Activated naive CD8-positive, alpha-beta T cell treated with anti-CD3 and anti-CD28 coated beads for 36 hours (primary cell): ENCODE results near the gene LRRN4. TPM values are rescaled to one million over a fixed set of nuclear protein-coding genes. Genes with fewer than 3 reads are reported as not detected.
"Not testable (repeated sequence)": the region's sequence is repeated elsewhere in the genome, so short reads cannot be mapped to it uniquely, and the experiment has no call there.

Experiments used
- DNase-seq: peaks from one replicate; pipeline ENCODE4 v3.0.0; 2021
- H3K27ac Mint-ChIP-seq: one replicate; pipeline ENCODE4 v1.8.0; 2022; ENCODE audit warnings: mild to moderate bottlenecking, moderate library complexity, mixed read lengths
- H3K27me3 Mint-ChIP-seq: one replicate; pipeline ENCODE4 v1.8.0; 2022; ENCODE audit warnings: mild to moderate bottlenecking, mixed read lengths
- H3K36me3 Mint-ChIP-seq: one replicate; pipeline ENCODE4 v1.8.0; 2021; ENCODE audit warnings: mild to moderate bottlenecking, mixed read lengths
- H3K4me1 Mint-ChIP-seq: one replicate; pipeline ENCODE4 v1.8.0; 2021; ENCODE audit warnings: mixed read lengths
- H3K4me3 Mint-ChIP-seq: one replicate; pipeline ENCODE4 v1.8.0; 2022; ENCODE audit warnings: mild to moderate bottlenecking, moderate library complexity, mixed read lengths
- H3K9me3 Mint-ChIP-seq: one replicate; pipeline ENCODE4 v1.8.0; 2022; ENCODE audit warnings: mixed read lengths
- total RNA-seq, 2 experiments: library from RNA; stranded (reverse); gene quantifications; one replicate each; pipeline ENCODE4 v1.2.3, GENCODE V29; 2021

Gene LRRN4
- total RNA-seq, 2 experiments from 2014 or later, result not detected

GRCh38 chr20:6048391-6048790 lies 5.5 kb downstream of the LRRN4 start:
- Mint-ChIP-seq H3K9me3 (no peaks in the 10 kb centered on the region), H3K36me3 (peaks cover 2% of the 10 kb centered on the region), H3K4me3 (no peak overlapping the region), H3K27ac (no peak overlapping the region), H3K27me3 (peaks cover 25% of the 10 kb centered on the region), H3K4me1 (peaks cover 4% of the 10 kb centered on the region)
- DNase-seq, result no peak

- peaks cover 11% of the 10 kb centered on the region for H3K27me3 Mint-ChIP-seq
- H3K27ac Mint-ChIP-seq, result no peak overlapping the region
- no peaks in the 10 kb centered on the region for H3K9me3 Mint-ChIP-seq
Observed at GRCh38 chr20:6046432-6046831, 7.4 kb downstream of the LRRN4 start.

GRCh38 chr20:6045566-6045965 lies 8.3 kb downstream of the LRRN4 start:
- no peak overlapping the region for H3K27ac Mint-ChIP-seq
- peaks cover 14% of the 10 kb centered on the region for H3K36me3 Mint-ChIP-seq
- H3K27me3 Mint-ChIP-seq, result peaks cover 3% of the 10 kb centered on the region
- no peak for DNase-seq
- H3K4me3 Mint-ChIP-seq, result no peak overlapping the region
- H3K4me1 Mint-ChIP-seq, result no peaks in the 10 kb centered on the region
- H3K9me3 Mint-ChIP-seq, result no peaks in the 10 kb centered on the region

More at GRCh38 chr20:6046432-6046831, 7.4 kb downstream of the LRRN4 start:
- Mint-ChIP-seq H3K36me3 (peaks cover 11% of the 10 kb centered on the region), H3K4me3 (no peak overlapping the region), H3K4me1 (no peaks in the 10 kb centered on the region)
- DNase-seq, result no peak

- H3K27ac Mint-ChIP-seq, result no peak overlapping the region
- H3K36me3 Mint-ChIP-seq, result peaks cover 25% of the 10 kb centered on the region
- no peaks in the 10 kb centered on the region for H3K9me3 Mint-ChIP-seq
- no peaks in the 10 kb centered on the region for H3K4me1 Mint-ChIP-seq
- no peak for DNase-seq
- H3K27me3 Mint-ChIP-seq, result no peaks in the 10 kb centered on the region
- no peak overlapping the region for H3K4me3 Mint-ChIP-seq
Observed at GRCh38 chr20:6044115-6044514, 9.7 kb downstream of the LRRN4 start.

GRCh38 chr20:6041808-6042265 lies 12.0 kb downstream of the LRRN4 start:
- no peak for DNase-seq
- H3K4me1 Mint-ChIP-seq, result no peaks in the 10 kb centered on the region
- no peaks in the 10 kb centered on the region for H3K9me3 Mint-ChIP-seq
- peaks cover 27% of the 10 kb centered on the region for H3K36me3 Mint-ChIP-seq
- H3K4me3 Mint-ChIP-seq, result no peak overlapping the region
- H3K27me3 Mint-ChIP-seq, result no peaks in the 10 kb centered on the region
- H3K27ac Mint-ChIP-seq, result no peak overlapping the region

- Mint-ChIP-seq H3K27me3 (no peaks in the 10 kb centered on the region), H3K4me1 (no peaks in the 10 kb centered on the region), H3K4me3 (no peak overlapping the region), H3K36me3 (peaks cover 27% of the 10 kb centered on the region), H3K9me3 (no peaks in the 10 kb centered on the region), H3K27ac (no peak overlapping the region)
- DNase-seq, result no peak
Observed at GRCh38 chr20:6040958-6041807, 12.7 kb downstream of the LRRN4 start.

GRCh38 chr20:6040540-6040939 lies 13.3 kb downstream of the LRRN4 start:
- Mint-ChIP-seq H3K9me3 (no peaks in the 10 kb centered on the region), H3K4me1 (no peaks in the 10 kb centered on the region), H3K27me3 (no peaks in the 10 kb centered on the region), H3K36me3 (peaks cover 27% of the 10 kb centered on the region), H3K27ac (peak overlapping the region; percentile 23), H3K4me3 (no peak overlapping the region)
- DNase-seq, result no peak

- no peak for DNase-seq
- Mint-ChIP-seq H3K36me3 (peaks cover 30% of the 10 kb centered on the region), H3K4me3 (no peak overlapping the region), H3K27ac (no peak overlapping the region), H3K4me1 (no peaks in the 10 kb centered on the region), H3K27me3 (no peaks in the 10 kb centered on the region), H3K9me3 (no peaks in the 10 kb centered on the region)
Observed at GRCh38 chr20:6039766-6040165, 14.1 kb downstream of the LRRN4 start.

- H3K36me3 Mint-ChIP-seq, result peaks cover 38% of the 10 kb centered on the region
- H3K27me3 Mint-ChIP-seq, result no peaks in the 10 kb centered on the region
- H3K4me3 Mint-ChIP-seq, result no peak overlapping the region
- peaks cover 3% of the 10 kb centered on the region for H3K4me1 Mint-ChIP-seq
- DNase-seq, result no peak
- H3K27ac Mint-ChIP-seq, result no peak overlapping the region
- H3K9me3 Mint-ChIP-seq, result no peaks in the 10 kb centered on the region
Observed at GRCh38 chr20:6038256-6038655, 15.6 kb downstream of the LRRN4 start.

- peaks cover 40% of the 10 kb centered on the region for H3K36me3 Mint-ChIP-seq
- DNase-seq, result no peak
- H3K27ac Mint-ChIP-seq, result no peak overlapping the region
- no peaks in the 10 kb centered on the region for H3K27me3 Mint-ChIP-seq
- no peaks in the 10 kb centered on the region for H3K9me3 Mint-ChIP-seq
- peaks cover 3% of the 10 kb centered on the region for H3K4me1 Mint-ChIP-seq
- H3K4me3 Mint-ChIP-seq, result no peak overlapping the region
Observed at GRCh38 chr20:6037082-6037481, 16.8 kb downstream of the LRRN4 start.

GRCh38 chr20:6036213-6036612 lies 17.6 kb downstream of the LRRN4 start:
- no peak for DNase-seq
- Mint-ChIP-seq H3K4me1 (peaks cover 5% of the 10 kb centered on the region), H3K4me3 (no peak overlapping the region), H3K36me3 (peaks cover 37% of the 10 kb centered on the region), H3K27ac (no peak overlapping the region), H3K27me3 (no peaks in the 10 kb centered on the region), H3K9me3 (no peaks in the 10 kb centered on the region)

GRCh38 chr20:6034134-6034969 lies 19.5 kb downstream of the LRRN4 start:
- no peak for DNase-seq
- Mint-ChIP-seq H3K27me3 (no peaks in the 10 kb centered on the region), H3K4me1 (peaks cover 18% of the 10 kb centered on the region), H3K36me3 (peaks cover 28% of the 10 kb centered on the region), H3K27ac (no peak overlapping the region), H3K4me3 (no peak overlapping the region), H3K9me3 (no peaks in the 10 kb centered on the region)

- not testable (repeated sequence) for H3K27ac Mint-ChIP-seq, H3K9me3 Mint-ChIP-seq, DNase-seq, H3K4me3 Mint-ChIP-seq, H3K27me3 Mint-ChIP-seq
- Mint-ChIP-seq H3K4me1 (peaks cover 24% of the 10 kb centered on the region), H3K36me3 (peaks cover 25% of the 10 kb centered on the region)
Observed at GRCh38 chr20:6032907-6033306, 21.0 kb downstream of the LRRN4 start.

- H3K27me3 Mint-ChIP-seq, result no peaks in the 10 kb centered on the region
- no peak overlapping the region for H3K4me3 Mint-ChIP-seq
- no peak for DNase-seq
- H3K27ac Mint-ChIP-seq, result no peak overlapping the region
- peaks cover 34% of the 10 kb centered on the region for H3K36me3 Mint-ChIP-seq
- H3K9me3 Mint-ChIP-seq, result no peaks in the 10 kb centered on the region
- H3K4me1 Mint-ChIP-seq, result peaks cover 31% of the 10 kb centered on the region
Observed at GRCh38 chr20:6030453-6031080, 23.3 kb downstream of the LRRN4 start.

GRCh38 chr20:6029538-6029937 lies 24.3 kb downstream of the LRRN4 start:
- H3K9me3 Mint-ChIP-seq, result no peaks in the 10 kb centered on the region
- no peak overlapping the region for H3K27ac Mint-ChIP-seq
- no peak for DNase-seq
- H3K4me1 Mint-ChIP-seq, result peaks cover 33% of the 10 kb centered on the region
- peaks cover 40% of the 10 kb centered on the region for H3K36me3 Mint-ChIP-seq
- no peak overlapping the region for H3K4me3 Mint-ChIP-seq
- no peaks in the 10 kb centered on the region for H3K27me3 Mint-ChIP-seq
